DOHH2 (cell line): Measurements from ENCODE around the gene LDAH.

Experiments used
- H3F3A ChIP-seq: fragments of 200-600 bp; sonication (generic), shearing (Covaris generic); 2 replicates; pipeline ENCODE4 v1.6.0; 2016; ENCODE audit warnings: antibody characterized with exemption, mild to moderate bottlenecking; ENCODE audit not compliant: control insufficient read depth, insufficient read depth
- H3K27ac ChIP-seq: fragments of 200-600 bp; sonication (generic); 2 replicates; pipeline ENCODE4 v1.5.1; 2014; ENCODE audit warnings: low read depth, mild to moderate bottlenecking, low read length, moderate library complexity
- H3K27me3 ChIP-seq: fragments of 200-600 bp; sonication (generic); 2 replicates; pipeline ENCODE4 v1.6.1; 2014; ENCODE audit warnings: mild to moderate bottlenecking, low read length, mixed read lengths; ENCODE audit not compliant: control insufficient read depth
- H3K36me3 ChIP-seq: fragments of 200-600 bp; sonication (generic); 2 replicates; pipeline ENCODE4 v1.6.1; 2014; ENCODE audit warnings: mild to moderate bottlenecking, low read length, moderate library complexity, mixed read lengths; ENCODE audit not compliant: control insufficient read depth
- H3K4me1 ChIP-seq: fragments of 200-600 bp; sonication (generic); 2 replicates; pipeline ENCODE4 v1.6.1; 2014; ENCODE audit warnings: mild to moderate bottlenecking, low read length, mixed read lengths; ENCODE audit not compliant: control insufficient read depth
- H3K4me2 ChIP-seq: fragments of 200-600 bp; sonication (generic); 2 replicates; pipeline ENCODE4 v1.6.0; 2014; ENCODE audit warnings: mild to moderate bottlenecking, low read length, moderate library complexity
- H3K4me3 ChIP-seq: fragments of 200-600 bp; sonication (generic); 2 replicates; pipeline ENCODE4 v1.5.1; 2014; ENCODE audit warnings: mild to moderate bottlenecking, low read length, mixed read lengths
- H3K79me2 ChIP-seq: fragments of 200-600 bp; sonication (generic); 2 replicates; pipeline ENCODE4 v1.6.1; 2014; ENCODE audit warnings: mild to moderate bottlenecking, low read length, mixed read lengths; ENCODE audit not compliant: control insufficient read depth
- H3K9me2 ChIP-seq: fragments of 200-600 bp; sonication (generic); replicated peaks from 2 replicates; pipeline ENCODE4 v1.6.1; 2014; ENCODE audit warnings: mild to moderate bottlenecking, low read length, mixed read lengths; ENCODE audit not compliant: control insufficient read depth
- H3K9me3 ChIP-seq: fragments of 200-600 bp; sonication (generic); 2 replicates; pipeline ENCODE4 v1.6.1; 2014; ENCODE audit warnings: antibody characterized with exemption, low read length, mixed read lengths; ENCODE audit not compliant: control insufficient read depth, insufficient read depth
- H4K20me1 ChIP-seq: fragments of 200-600 bp; sonication (generic); 2 replicates; pipeline ENCODE4 v1.6.0; 2014; ENCODE audit warnings: low read depth, mild to moderate bottlenecking, antibody characterized with exemption, low read length, moderate library complexity; ENCODE audit not compliant: control insufficient read depth, insufficient read depth
- EZH2phosphoT487 ChIP-seq: fragments of 200-600 bp; sonication (generic); IDR thresholded peaks from 2 replicates; pipeline ENCODE4 v1.6.1; 2017; ENCODE audit warnings: borderline replicate concordance, mild to moderate bottlenecking, antibody characterized with exemption, low read length, moderate library complexity, mixed read lengths
- TF ChIP-seq, protein P1 (sequence below): fragments of 200-600 bp; sonication (generic); IDR thresholded peaks from one replicate; pipeline ENCODE4 v1.5.1; 2014; ENCODE audit warnings: antibody characterized with exemption, mild to moderate bottlenecking, low read depth, low read length; ENCODE audit not compliant: poor library complexity, severe bottlenecking

Gene LDAH

DNA sequence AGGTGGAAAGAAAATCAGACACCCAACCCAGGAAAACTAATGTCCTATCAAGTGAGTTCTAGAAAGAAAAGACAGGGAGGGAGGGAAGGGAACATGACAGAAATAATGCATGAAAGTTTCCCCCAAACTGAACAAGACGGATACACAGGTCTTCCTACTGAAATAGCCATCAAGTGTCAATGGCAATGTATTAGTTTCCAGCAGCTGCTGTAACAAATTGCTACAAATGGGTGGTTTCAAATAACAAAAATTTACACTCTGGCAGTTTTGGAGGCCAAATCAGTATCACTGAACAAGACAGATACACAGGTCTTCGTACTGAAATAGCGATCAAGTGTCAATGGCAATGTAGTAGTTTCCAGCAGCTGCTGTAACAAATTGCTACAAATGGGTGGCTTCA, 70.6 kb downstream of the LDAH start:
- Histone ChIP-seq H3K4me3 (no peak overlapping the region), H3K36me3 (peaks cover 8% of the 10 kb centered on the region; the same call in 1 of the 2 replicates)

DNA sequence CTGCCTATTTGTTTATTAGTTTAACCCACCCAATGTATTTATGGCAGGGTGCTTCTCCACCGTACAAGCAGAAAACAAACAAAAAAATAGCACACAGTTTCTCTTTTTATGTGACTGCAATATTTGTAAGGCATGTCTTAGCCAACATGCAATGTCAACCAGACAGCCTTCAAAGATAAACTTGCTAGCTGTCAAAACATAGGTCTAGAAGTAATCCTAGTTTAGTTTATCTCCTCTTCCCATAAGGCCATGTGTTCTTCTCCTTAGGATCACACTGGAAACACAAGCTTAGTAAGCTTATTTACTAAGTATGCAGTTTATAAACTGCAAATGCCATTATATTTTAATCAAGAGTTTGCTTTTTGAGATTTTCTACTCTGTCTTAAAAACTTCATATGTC, 75.6 kb downstream of the LDAH start:
- TF ChIP-seq, protein P1, sequence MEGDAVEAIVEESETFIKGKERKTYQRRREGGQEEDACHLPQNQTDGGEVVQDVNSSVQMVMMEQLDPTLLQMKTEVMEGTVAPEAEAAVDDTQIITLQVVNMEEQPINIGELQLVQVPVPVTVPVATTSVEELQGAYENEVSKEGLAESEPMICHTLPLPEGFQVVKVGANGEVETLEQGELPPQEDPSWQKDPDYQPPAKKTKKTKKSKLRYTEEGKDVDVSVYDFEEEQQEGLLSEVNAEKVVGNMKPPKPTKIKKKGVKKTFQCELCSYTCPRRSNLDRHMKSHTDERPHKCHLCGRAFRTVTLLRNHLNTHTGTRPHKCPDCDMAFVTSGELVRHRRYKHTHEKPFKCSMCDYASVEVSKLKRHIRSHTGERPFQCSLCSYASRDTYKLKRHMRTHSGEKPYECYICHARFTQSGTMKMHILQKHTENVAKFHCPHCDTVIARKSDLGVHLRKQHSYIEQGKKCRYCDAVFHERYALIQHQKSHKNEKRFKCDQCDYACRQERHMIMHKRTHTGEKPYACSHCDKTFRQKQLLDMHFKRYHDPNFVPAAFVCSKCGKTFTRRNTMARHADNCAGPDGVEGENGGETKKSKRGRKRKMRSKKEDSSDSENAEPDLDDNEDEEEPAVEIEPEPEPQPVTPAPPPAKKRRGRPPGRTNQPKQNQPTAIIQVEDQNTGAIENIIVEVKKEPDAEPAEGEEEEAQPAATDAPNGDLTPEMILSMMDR, result no peak
- TF ChIP-seq EZH2phosphoT487, result no peak
- Histone ChIP-seq H3K9me2 (no peaks in the 10 kb centered on the region), H3K4me3 (no peak overlapping the region), H3K4me2 (no peak overlapping the region), H4K20me1 (no peaks in the 10 kb centered on the region), H3K27me3 (no peaks in the 10 kb centered on the region), H3K79me2 (no peaks in the 10 kb centered on the region; the same call in 1 of the 2 replicates), H3K9me3 (no peaks in the 10 kb centered on the region), H3K27ac (no peak overlapping the region), H3K4me1 (peaks cover 22% of the 10 kb centered on the region), H3F3A (no peaks in the 10 kb centered on the region), H3K36me3 (peaks cover 16% of the 10 kb centered on the region)

More for the DNA sequence above, 70.6 kb downstream of the LDAH start:
- Histone ChIP-seq H3K9me2 (no peaks in the 10 kb centered on the region), H3K4me1 (peaks cover 4% of the 10 kb centered on the region), H4K20me1 (no peaks in the 10 kb centered on the region), H3K79me2 (no peaks in the 10 kb centered on the region; the same call in 1 of the 2 replicates), H3K27me3 (no peaks in the 10 kb centered on the region), H3K27ac (no peak overlapping the region), H3K4me2 (no peak overlapping the region), H3F3A (no peaks in the 10 kb centered on the region), H3K9me3 (no peaks in the 10 kb centered on the region)
- TF ChIP-seq, protein P1, result no peak
- TF ChIP-seq EZH2phosphoT487, result no peak

DNA sequence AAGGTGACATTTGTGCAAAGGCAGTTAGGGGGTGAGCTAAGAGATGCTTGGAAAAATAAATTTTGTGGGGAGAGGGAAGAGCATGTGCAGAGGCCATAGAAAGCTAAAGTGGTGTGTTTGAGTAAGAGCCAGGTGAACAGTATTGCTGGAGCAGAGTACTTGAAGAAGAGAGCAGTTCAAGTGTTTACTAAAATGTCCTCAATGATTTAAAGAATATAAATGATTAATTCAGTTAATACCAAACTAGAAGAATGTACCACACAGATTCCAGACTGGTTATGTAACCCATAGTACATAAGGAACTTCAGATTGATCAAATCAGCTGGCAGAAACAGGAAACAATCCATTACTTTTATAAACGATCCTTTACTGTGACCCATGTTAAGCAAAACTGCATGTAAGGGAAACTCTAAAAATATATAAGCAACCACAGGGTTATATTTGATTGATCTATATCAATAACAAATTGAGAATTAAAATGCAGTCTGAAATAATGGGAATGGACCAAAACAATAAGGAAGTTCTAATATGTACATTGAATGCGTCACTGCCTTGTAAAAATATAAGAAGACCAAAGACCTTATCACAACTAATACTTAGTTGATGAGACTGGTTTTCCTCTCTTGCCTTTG, 76.9 kb downstream of the LDAH start:
- H3K27ac ChIP-seq, result no peak overlapping the region
- H3K9me2 ChIP-seq, result no peaks in the 10 kb centered on the region
- peaks cover 22% of the 10 kb centered on the region for H3K4me1 ChIP-seq
- TF ChIP-seq EZH2phosphoT487, result no peak
- TF ChIP-seq, protein P1, result no peak
- H3K36me3 ChIP-seq, result peaks cover 15% of the 10 kb centered on the region
- H4K20me1 ChIP-seq, result no peaks in the 10 kb centered on the region
- H3K4me3 ChIP-seq, result no peak overlapping the region
- no peaks in the 10 kb centered on the region for H3K79me2 ChIP-seq
- no peaks in the 10 kb centered on the region for H3F3A ChIP-seq
- no peak overlapping the region for H3K4me2 ChIP-seq
- H3K9me3 ChIP-seq, result no peaks in the 10 kb centered on the region
- H3K27me3 ChIP-seq, result no peaks in the 10 kb centered on the region
